Activated CD8-positive, alpha-beta memory T cell treated with anti-CD3 and anti-CD28 coated beads, Interleukin-2, amount 50 U/mL, for 1 hour (primary cell): ENCODE results near the gene CCN5.

Source experiments
- DNase-seq: peaks from one replicate; pipeline ENCODE4 v3.0.0-alpha.2; 2020; ENCODE audit errors: extremely low read depth

CCN5 gene

GRCh38 chr20:44737116-44737515 is 21.9 kb downstream of the CCN5 start:
- DNase-seq: no peak

- DNase-seq: no peak
Observed at GRCh38 chr20:44738813-44739477, 23.8 kb downstream of the CCN5 start.

GRCh38 chr20:44739942-44740341 is 24.8 kb downstream of the CCN5 start:
- DNase-seq: no peak

DNA sequence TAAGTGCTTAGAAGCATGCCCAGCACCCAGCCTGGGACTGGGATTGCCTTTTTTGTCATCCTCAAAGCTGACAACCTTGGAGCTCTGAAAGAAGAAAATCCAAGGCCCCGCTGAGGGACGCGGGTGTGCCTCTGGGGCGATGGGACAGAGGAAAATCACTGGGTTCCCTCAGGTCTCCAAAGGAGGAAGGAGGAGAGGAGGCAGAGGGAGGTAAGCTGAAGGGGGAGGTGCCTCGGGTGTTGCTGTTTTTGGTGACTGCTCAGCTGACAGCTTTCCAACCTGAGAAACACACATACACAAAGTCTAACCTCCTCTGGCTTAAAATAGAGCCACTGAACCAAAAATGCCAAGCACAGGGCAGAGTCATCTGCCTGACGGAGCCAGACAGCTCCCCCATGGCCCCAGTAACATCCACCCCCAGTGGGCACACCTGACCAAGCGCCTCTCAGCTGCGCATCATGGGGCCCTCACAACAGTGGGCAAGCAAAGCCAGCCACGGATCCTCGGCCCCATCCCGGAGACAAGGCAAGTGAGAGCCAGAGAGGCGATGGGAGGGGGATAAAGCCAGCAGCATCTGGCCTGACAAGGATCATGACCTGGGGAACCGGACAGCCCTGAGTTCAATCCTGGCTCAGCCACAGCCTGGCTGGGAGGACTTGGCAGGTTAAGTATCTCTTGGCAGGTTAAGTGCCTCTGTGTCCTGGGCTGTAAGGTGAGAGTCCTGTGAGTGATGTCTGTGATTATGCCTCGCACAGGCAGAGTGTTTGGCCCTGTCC is 27.3 kb downstream of the CCN5 start:
- no peak for DNase-seq

- DNase-seq: no peak
Observed at GRCh38 chr20:44743080-44743701, 28.0 kb downstream of the CCN5 start.

DNA sequence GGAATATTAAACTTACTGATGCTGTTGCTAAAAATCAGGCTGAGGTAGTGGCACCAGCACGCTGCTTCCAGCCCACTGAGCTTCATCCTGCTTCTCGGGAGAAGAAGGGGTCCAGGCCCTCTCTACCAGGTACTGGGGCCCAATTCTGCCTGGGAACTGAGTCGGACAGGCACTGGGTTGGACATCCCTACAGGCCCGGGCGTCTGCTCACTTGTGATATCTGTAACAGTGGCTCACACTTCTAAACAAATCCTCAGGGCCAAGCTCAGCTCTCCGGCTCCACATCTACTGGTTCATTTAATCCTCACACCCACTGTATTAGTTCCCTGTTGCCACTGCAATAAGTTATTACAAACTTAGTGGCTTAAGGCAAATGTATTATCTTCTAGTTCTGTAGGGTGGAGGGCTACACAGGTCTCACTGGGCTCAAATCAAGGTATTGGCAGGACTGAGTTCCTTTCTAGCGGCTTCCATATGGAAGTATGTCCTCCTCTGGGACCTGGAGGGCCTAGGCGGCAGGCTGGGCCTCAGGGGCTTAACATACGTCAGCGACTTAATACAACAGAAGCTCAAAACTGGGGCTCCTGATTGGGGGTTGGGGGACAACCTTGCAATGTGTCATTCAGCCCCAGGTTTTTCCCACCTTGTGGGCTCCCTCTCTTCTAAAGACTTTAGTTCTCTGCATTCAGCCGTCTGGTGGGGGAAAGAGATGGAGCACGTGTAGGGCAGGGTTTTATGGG is 28.9 kb downstream of the CCN5 start:
- no peak for DNase-seq

GRCh38 chr20:44745122-44745597 is 30.0 kb downstream of the CCN5 start:
- DNase-seq: no peak

DNA sequence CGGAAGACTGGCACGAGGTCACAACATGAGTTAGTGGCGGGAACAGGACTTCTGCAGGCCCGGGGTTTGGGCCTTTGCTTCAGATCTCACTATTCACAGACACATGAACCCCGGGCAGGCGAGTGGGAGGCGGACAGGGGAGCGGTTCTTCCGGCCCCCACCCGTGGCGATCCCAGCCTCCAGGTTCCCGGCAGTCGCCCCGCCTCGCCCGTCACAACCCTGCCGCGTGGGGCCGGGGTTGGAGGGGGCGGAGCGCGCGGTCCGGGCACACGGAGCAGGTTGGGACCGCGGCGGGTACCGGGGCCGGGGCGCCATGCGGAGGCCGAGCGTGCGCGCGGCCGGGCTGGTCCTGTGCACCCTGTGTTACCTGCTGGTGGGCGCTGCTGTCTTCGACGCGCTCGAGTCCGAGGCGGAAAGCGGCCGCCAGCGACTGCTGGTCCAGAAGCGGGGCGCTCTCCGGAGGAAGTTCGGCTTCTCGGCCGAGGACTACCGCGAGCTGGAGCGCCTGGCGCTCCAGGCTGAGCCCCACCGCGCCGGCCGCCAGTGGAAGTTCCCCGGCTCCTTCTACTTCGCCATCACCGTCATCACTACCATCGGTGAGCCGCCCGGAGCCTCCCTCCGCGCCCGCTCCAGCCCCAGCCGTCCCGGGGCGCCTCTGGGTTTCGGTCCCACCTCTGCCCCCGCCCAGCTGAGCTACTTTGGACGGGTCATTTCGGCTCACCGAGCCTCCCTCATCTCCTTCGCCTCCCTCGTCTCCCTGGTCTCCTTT is 30.6 kb downstream of the CCN5 start, which contains the start of gene KCNK15:
Gene KCNK15 (plus strand): TSS at position 268 of the 769 bp plus-strand sequence. CDS start 46 bp downstream, at position 314.
- DNase-seq: no peak

DNA sequence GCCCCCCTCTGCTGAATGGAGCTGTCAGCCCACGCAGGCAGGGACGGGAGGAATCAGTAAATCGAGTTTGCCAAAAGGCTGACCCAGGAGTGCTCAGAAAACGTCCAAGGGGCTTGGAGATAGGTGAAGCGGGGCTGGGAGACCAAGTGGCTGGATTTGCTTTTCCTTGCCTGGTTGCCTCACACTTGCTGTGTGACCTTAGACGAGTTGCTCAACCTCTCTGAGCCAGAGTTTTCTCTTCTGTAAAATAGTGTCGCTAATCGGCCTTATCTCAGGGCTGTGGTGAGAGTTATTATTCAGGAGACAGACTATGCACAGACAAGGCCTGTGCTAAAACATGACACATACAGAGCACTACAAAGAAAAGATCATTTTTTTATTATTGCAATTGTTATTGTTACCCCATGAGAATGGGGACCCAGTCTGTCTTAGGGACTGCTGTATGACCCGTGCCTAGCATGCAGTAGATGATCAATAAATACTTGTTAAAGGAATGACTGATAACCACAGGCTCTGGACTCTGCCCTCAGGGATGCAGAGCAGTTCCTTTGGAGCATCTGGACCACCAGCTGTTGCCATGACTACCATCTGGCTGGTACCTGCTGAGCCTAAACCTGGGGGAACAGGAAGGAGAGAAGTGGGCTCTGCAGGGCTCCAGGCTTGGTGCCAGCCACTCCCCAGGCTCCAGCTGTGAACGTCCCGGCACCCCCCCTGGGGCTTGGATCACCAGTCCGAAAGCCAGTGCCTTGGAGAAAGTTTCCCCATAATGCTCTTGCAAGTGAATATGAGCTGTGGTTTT is 31.4 kb downstream of the CCN5 start:
- DNase-seq: no peak

DNA sequence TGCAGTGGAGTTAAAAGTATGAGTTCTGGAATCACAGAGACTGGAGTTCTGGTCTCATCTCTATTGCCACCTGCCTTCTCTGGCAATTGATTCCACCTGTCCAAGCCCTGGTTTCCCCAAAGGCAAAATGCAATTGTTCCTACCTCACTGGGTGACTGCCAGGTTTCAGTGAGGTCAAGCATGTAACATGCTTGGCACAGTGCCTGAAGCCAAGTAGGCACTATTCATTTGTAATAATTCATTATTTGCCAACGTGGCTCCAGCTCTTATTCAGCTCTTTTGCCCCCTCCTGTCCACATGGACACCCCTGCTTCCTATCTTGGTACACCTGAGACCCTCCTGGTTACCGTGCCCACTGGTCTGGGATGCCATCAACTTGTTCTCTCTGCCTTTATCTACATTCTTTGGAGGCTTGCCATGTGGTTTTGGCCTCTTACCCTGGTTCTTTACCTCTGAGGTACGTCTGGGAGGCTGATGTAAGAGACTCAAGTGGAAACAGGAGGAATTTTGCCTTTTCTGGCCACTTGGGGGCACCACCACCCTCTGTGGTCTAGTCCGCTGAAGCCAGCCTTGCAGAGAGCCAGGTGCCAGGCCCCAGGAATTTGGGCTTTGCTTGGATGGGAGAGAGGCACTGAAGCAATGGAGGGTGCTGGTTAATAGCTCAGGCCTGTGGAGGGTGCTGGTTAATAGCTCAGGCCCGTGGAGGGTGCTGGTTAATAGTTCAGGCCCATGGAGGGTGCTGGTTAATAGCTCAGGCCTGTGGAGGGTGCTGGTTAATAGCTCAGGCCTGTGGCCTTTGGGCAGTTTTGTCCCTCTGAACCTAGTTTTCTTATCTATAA is 32.2 kb downstream of the CCN5 start:
- DNase-seq: no peak

- no peak for DNase-seq
Observed at GRCh38 chr20:44748005-44748370, 32.8 kb downstream of the CCN5 start.

DNA sequence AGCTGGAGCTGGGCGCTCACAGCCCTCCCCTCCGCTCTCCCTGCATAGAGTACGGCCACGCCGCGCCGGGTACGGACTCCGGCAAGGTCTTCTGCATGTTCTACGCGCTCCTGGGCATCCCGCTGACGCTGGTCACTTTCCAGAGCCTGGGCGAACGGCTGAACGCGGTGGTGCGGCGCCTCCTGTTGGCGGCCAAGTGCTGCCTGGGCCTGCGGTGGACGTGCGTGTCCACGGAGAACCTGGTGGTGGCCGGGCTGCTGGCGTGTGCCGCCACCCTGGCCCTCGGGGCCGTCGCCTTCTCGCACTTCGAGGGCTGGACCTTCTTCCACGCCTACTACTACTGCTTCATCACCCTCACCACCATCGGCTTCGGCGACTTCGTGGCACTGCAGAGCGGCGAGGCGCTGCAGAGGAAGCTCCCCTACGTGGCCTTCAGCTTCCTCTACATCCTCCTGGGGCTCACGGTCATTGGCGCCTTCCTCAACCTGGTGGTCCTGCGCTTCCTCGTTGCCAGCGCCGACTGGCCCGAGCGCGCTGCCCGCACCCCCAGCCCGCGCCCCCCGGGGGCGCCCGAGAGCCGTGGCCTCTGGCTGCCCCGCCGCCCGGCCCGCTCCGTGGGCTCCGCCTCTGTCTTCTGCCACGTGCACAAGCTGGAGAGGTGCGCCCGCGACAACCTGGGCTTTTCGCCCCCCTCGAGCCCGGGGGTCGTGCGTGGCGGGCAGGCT is 35.1 kb downstream of the CCN5 start:
- no peak for DNase-seq

GRCh38 chr20:44752099-44752931 is 37.1 kb downstream of the CCN5 start:
- DNase-seq: no peak

GRCh38 chr20:44754554-44754953 is 39.4 kb downstream of the CCN5 start:
- DNase-seq: no peak

DNA sequence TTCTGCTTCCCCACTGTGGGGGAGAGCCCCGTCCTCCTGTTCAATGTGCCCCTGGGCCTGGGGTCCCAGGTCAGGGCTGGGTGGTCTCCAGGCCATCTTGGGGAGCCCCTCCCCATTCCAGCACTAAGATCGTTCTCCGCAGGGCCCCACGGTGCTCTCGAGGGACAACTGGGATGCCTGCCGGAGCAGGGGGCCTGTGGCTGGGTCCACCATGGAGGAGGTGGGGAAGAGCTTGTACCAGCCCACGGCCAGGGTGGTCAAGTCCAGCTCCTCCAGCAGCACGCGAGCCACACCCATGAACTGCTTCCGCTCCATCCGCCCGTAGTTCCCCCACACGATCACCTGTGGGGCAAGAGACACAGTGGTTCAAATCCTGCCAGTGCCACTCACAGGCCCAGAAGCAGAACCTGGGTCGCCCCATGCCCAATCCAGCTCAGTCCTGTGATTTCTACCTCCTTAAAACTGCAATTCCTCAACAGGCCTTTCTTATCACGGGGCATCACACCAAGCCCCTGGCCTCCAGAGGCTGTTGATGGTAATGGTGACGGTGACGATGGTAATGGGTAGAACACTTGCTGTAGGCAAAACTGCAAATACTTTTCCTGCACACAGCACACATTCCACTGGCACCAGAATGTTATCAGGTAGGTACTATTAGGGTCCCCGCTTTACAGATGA is 41.0 kb downstream of the CCN5 start:
- DNase-seq: no peak

DNA sequence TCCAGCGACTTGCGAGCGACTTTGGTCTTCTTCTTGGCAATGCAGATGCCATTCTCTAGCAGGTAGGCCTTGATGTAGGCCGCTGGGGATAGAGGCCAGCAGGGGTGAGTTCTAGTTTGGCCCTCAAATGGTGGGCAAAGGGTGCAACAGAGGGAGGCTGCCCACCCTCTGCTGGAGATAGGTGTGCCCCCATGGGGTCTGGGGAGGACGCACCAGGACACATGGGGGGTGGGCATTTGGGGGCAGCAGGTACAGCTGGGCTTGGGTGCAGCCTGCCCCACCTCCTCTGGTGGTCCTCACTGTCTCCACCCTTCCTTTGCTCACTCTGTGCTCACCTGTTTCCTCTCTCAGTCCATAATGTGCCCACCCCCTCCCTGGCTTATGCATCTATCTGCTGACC is 41.8 kb downstream of the CCN5 start:
- no peak for DNase-seq
